Measurements from ENCODE around the gene HSBP1L1.

- TF ChIP-seq TAF1 (IDR thresholded peaks at IDR 0.05; ENCODE audit: low read depth) (no peak), CEBPB (IDR thresholded peaks at IDR 0.05) (no peak), EP300 (IDR thresholded peaks at IDR 0.05; ENCODE audit: borderline replicate concordance) (no peak), REST (IDR thresholded peaks at IDR 0.05; ENCODE audit: low read depth) (no peak), EGR1 (IDR thresholded peaks at IDR 0.05) (no peak), MAX (IDR thresholded peaks at IDR 0.05) (no peak), RAD21 (IDR thresholded peaks at IDR 0.05; ENCODE audit: low read depth) (no peak), YY1 (IDR thresholded peaks at IDR 0.05; ENCODE audit: low read depth) (no peak), TCF12 (IDR thresholded peaks at IDR 0.05; ENCODE audit: low read depth) (no peak), NFIC (IDR thresholded peaks at IDR 0.05) (no peak)
Measured at GRCh38 chr18:79958981-79959380, 5.5 kb upstream of the HSBP1L1 start.

Measured in Ishikawa (cell line).